Suprapubic skin (tissue), 4 donors: ENCODE results near the gene KRTAP4-2.
"Not testable (repeated sequence)": the region's sequence is repeated elsewhere in the genome, so short reads cannot be mapped to it uniquely, and the experiment has no call there.

Experiments
- CTCF ChIP-seq, 2 donors: fragments of 200-600 bp in 1 of 2; fragments of 450-650 bp in 1 of 2; sonication (generic) in 1 of 2; IDR thresholded peaks; one replicate each; pipeline ENCODE4 v1.5.1; 2016 to 2019; ENCODE audit warnings: antibody characterized with exemption in 2 of 2, mild to moderate bottlenecking in 1 of 2, moderate library complexity in 1 of 2
- POLR2A ChIP-seq, 2 donors: fragments of 450-650 bp; IDR thresholded peaks; one replicate each; pipeline ENCODE4 v1.6.1; 2017; ENCODE audit warnings: antibody characterized with exemption in 2 of 2, mild to moderate bottlenecking in 2 of 2, moderate library complexity in 2 of 2
- POLR2AphosphoS5 ChIP-seq, 3 donors: sonication (generic); formaldehyde crosslinking; IDR thresholded peaks; one replicate each; pipeline ENCODE4 v1.6.1; 2017; ENCODE audit warnings: antibody characterized with exemption in 3 of 3

- TF ChIP-seq CTCF, POLR2A, POLR2AphosphoS5 (IDR thresholded peaks at IDR 0.05): not testable (repeated sequence)
Measured at GRCh38 chr17:41226598-41227095, 48.6 kb upstream of the KRTAP4-2 start, which contains the start of gene KRTAP9-2.
